Renal cortex interstitium (tissue), 11 donors: Measurements from ENCODE around the gene SLC17A9. TPM values are rescaled to one million over a fixed set of nuclear protein-coding genes. Genes with fewer than 3 reads are reported as not detected.
"Not testable (repeated sequence)": the region's sequence is repeated elsewhere in the genome, so short reads cannot be mapped to it uniquely, and the experiment has no call there.

Experiments
- DNase-seq, 11 donors: peaks; one replicate each; pipeline ENCODE4 v3.0.0-alpha.2; 2013; ENCODE audit warnings: low read depth in 9 of 11, low spot score in 4 of 11; ENCODE audit errors: extremely low read depth in 1 of 11
- polyA plus RNA-seq, 3 donors: library from polyadenylated mRNA; unstranded; fragments of 120-200 nt; gene quantifications; one replicate each; pipeline ENCODE4 v1.2.1, GENCODE V29; 2013; ENCODE audit not compliant: insufficient read length in 3 of 3

Gene SLC17A9
- polyA plus RNA-seq, 3 donors, result 1.0 to 2.6 (median 2.0) TPM

DNA sequence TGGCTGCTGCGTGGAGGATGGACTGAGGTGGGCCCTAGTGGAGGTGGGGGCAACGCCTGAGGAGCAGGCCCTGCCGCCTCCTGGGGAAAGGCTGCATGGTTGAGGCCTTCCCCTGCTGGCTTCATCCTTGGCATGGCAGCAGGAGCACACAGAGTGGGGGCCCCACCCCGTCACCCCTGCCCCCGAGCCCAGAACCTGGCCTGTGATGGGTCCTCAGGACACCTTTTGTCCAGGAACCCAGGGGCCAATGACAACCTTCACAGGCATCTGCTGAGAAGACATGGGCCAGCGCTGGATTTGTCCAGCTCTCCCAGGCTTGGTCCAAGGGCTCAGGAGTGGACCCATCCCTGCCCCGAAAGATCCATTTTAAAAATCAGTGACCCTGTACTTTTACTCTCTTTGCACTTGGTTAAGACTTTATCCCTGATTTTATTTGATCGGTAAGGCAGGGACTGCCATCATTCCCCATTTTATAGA is 575 bp upstream of the SLC17A9 start:
- no peak for DNase-seq

DNA sequence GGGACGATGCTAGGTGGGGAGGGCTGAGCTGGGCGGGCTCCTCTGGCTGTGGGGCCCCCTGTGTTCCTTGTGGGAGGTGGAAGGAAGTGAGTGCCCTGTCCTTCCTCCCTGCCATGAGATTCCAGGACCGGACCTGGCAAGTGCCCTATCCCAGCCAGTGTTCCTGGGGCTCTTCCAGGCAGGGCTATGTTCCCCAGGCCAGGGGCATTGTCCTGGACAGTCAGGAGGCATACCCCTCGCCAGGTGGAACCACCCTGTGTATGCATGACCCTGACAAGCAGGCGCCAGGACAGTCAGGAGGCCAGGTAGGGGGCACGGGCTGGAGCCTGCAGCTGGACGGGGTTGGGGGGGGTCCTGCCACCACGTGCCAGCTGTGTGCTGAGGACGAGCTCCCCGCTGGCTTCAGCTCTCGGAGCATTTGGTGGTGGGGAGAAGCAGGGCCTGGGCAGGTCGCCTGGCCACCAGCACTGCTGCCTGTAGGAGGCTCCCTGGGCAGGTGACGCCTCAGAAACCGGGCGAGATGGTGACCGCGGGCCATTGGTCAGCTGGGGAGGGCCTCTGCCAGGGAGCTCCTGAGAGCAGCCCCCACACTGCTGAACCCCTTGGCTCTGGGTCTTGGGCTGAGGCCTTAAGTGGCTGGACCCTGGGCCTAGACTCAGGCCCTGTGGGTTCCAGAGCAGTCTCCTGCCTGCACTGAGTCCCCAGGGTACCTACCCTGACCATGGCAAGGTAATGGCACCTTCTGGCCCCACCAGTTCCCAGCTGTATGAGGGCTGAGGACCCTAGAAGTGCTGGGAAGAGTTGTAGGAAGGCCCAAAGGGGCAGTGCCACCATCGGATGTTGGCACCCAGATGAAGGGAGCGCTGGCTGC is 694 bp downstream of the SLC17A9 start:
- no peak for DNase-seq

GRCh38 chr20:62953839-62954703 is 1.6 kb downstream of the SLC17A9 start:
- DNase-seq, result peak in 8 of 11 donors; percentile 27 to 75 (median 65)

DNA sequence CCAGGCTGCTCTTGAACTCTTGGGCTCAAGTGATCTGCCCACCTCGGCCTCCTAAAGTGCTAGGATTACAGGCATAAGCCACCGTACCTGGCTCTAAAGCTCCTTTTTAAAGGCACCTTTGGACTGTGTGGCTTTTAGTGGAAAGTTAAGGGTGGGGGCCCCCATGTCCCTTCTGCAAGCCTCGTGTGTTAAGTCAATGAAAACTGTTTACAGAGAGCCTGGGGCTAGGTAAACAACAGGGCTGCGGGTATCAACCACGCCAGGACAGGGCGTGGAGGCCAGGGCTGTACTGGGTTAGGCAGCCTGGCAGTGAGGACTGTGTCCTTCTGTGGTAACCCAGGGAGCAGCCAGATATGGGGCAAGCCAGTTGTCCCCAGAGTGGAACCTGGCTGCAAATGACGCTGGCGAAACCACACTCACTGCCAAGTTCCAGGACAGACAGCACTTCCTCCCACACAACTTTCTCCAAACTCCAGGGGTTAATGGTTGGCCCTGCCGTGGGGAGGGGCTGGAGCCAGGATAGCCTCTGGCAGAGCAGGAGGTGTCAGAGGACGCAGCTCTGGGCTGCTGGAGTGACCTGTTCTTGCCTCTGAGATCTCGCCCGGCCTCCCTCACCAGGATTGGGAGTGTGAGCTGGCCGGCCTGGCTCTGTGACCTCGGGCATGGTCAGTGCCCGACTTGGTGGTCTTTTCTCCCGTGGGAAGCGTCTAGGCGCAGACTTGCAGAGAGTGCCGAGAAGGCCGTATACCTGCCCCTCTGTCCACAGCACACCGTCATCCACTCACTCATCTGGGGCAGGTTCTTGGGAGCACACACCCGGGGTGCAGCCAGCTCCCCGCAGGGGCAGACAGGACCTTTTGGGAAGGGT is 3.2 kb downstream of the SLC17A9 start:
- no peak for DNase-seq

DNA sequence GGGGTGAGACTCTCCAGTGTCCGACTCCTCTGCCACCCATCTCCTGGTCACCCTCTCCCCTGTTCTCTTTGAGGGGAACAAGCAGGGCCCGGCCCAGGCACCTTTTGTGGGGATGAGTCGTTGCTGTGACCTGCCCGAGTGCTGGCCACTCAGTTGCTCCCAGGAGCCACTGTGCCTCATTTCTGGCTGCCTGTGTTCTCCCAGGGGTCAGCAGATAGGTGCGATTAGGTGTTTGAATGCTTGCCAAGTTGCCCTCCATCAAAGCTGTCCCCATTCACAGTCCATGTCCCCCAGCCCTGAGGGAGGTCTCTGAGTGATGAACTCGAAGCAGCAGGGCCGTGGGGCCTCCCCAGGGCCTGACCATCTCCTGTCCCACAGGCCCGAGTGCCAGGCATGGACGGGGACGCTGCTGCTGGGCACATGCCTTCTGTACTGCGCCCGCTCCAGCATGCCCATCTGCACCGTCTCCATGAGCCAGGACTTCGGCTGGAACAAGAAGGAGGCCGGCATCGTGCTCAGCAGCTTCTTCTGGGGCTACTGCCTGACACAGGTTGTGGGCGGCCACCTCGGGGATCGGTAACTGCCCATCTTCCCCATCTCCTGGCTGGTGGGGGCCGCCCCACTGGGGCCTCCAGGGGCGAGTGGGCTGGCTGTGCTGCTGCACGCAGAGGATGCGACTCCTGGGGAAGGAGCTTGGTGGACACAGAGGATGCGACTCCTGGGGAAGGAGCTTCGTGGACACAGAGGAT is 4.1 kb downstream of the SLC17A9 start:
- no peak for DNase-seq

DNA sequence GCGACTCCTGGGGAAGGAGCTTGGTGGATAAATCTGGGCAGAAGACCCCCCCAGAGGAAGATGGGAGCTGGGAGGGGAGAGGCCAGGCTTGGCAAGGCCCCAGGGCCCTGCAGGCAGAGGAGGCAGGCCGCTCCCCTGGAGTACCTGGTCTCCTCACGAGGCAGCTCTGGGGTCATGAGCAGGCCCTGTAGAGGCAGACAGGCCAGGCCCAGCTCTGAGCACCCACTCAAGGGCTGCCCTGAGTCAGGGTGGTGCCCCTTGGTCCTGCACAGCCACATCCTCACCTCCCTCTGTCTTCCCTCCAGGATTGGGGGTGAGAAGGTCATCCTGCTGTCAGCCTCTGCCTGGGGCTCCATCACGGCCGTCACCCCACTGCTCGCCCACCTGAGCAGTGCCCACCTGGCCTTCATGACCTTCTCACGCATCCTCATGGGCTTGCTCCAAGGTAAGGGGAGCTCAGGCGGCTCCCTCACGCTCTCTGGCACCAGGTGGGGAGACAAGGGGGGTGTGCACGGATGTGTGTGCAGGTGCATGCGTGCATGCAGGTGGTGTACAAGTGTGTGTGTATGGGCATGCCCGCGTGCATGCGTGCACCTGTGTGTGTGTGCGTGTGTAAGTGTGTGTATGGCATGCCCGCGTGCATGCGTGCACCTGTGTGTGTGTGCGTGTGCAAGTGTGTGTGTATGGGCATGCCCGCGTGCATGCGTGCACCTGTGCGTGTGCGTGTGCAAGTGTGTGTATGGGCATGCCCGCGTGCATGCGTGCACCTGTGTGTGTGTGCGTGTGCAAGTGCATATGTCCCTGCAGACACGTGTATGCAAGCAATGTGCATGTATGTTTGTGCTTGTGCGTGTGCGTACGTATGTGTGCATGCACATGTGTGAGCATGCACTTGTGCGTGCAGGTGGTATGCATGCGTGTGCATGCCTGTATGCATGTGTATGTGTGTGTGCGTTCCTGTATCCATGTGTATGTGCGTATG is 4.9 kb downstream of the SLC17A9 start:
- no peak for DNase-seq

- DNase-seq, result no peak
These were observed 6.0 kb downstream of the SLC17A9 start for GRCh38 chr20:62958388-62959100.

DNA sequence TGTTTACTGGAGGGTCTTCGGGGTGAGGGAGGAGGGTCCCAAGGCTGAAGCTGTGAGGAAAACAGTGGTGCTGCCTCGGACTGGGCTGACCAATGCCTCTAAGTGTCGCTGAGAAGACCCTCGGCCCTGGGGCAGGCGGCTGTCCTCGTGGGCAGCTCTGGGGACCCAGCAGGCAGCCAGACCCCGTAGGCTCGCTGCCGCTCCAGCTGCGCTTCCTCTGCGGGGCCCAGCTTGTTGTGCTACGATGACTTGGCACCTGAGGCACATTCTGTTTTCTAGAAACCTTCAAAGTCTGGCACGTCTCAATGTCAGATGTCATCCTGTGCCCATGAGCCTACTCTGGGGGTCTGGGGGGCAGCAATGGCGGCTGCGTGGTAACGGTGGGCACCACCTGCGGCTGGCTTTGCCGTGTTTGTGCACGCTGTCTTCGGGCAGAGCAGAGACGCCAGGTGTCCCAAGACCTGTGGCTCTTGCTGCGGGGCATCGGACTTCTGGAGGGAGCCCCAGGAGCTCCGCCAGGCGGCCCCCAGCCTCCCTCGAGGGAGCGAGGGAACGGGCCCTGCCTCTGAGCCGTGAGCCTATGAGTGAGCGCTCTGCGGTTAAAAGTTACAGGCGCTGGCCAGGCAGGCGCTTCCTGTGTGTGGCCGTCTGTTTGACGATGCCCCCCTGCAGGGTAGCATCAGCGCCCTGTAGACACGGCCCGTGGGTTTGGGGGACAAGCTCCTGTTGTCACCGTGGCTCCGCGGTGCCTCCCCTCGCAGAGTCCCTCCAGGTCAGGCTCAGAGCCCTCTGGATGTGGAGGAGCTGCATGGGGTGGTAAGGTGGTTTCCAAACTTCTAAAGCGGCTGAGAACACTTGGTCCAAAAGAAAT is 6.8 kb downstream of the SLC17A9 start:
- DNase-seq, result no peak

DNA sequence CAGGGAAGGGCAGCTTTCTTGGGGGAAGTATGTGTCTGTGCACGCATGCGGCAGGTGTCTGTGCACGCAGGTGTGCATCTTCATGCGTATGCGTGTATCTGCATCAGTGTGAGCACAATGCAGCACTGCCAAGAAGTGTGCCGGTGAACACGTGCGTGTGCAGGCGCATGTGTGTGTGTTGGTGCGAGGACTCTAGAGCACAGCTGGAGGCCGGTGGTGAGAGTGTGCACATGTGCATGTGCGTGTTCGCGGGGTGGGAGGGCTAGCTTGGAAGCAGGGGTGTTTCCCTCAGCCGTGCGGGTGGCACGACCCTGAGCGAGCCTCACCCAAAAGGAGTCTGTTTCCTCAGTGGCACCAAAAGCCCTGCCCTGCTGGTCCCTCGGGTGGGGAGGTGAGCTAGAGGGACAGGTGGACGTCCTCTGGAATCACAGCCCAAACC is 7.5 kb downstream of the SLC17A9 start:
- no peak for DNase-seq

GRCh38 chr20:62960446-62961309 is 8.2 kb downstream of the SLC17A9 start:
- not testable (repeated sequence) for DNase-seq

DNA sequence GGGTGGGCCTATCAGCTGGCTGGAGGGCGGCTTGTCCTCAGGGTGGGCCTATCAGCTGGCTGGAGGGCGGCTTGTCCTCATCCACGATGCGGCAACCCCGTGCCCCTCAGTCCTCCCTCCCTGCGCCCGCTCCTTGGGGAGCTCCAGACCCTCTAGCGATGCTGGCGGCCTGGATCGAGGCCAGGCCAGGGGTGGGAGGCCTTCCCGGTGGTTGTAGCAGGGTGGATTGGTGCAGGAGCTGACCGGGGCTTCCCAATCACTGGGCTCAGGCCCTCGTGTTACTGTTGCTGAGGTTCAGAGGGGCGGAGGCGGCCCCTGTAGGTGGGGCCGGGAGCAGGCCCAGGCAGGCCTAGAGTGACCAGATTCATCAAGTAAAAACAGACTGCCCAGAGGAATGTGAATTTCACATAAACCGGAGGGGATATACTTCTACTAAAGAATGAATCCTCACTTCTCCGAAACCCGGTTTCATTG is 8.8 kb downstream of the SLC17A9 start:
- DNase-seq, result no peak

- DNase-seq, result no peak
These were observed 9.3 kb downstream of the SLC17A9 start for GRCh38 chr20:62961799-62962198.

DNA sequence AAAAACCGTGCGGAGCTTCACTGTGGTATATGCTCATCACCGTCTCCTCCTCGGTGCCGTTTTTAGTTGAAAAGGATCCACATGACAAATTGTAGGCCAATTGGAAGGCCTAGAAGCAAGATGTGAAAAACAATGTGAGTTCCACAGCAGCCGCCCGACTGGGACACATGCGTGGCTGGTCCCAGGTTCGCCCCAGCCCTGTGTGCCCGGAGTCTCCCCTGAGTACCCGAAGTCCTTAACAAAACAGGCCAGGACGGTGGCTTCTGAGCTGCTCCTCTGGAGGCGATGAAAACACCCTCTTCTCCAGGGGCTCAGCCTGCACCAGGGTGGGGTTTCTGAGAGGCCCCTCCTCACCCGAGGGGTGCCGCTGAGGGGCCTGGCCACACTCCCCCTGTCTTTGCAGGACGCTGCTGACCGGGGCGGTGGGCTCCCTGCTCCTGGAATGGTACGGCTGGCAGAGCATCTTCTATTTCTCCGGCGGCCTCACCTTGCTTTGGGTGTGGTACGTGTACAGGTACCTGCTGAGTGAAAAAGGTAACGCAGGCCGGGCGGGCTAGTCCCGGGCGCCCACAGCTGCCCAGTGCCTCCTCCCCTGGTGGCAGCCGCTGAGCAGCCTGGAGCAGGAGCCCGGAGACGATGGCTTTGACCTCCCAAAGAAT is 9.8 kb downstream of the SLC17A9 start:
- DNase-seq, result no peak
